Measurements from ENCODE around the gene UBXN4.

GRCh38 chr2:135745545-135745944, 3.9 kb downstream of the UBXN4 start:
- TF ChIP-seq CTCF (IDR thresholded peaks at IDR 0.05) (no peak), POLR2A (IDR thresholded peaks at IDR 0.05) (no peak)

Data from Peyer's patch (tissue), 4 donors.